T1000 (cell line): ENCODE results near the gene PRXL2C.

Experiments used
- DNase-seq: peaks from one replicate; lab custom pipeline; 2025; ENCODE audit warnings: mixed read lengths; lab: John Stamatoyannopoulos, UW

The PRXL2C gene

DNA sequence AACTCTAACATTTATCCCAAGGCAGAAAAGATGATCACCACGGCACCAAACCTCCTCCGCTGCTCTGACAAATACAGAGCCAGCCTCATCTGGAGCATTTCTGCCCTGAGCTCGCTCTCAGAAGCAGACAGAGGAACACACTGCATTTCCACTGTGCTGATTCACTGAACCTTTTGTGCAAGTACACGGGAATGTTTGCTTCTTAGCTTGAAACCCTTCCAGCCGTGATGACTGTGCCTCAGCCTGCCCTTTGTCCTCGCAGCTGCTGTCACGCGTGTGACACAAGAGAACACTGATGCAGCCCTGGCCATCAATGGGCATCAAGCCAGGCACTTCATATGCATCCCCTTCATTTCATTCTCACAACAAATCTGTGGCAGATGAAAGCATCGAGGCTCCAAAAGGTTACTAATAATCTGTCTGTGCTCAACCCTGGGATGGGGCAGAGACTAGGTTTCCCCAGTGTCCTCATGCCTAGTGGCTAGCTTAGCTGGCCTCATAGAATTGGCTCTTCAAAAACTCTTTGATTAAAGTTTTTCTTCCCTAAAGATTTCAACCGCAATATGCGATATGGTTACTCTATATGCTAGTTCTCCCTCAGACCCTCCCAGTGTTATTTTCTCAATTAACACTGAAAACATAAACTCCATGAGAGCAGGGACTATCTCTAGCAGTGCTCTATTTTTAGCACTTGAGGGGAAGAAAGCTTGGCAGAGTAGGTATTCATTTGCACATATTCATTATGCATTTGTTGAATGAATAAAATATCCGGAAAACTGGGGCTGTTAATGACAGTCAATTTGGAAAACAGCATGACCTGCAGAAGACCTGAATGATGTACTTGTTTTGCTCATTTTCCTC, 42.8 kb downstream of the PRXL2C start:
- peak; percentile 13 for DNase-seq

DNA sequence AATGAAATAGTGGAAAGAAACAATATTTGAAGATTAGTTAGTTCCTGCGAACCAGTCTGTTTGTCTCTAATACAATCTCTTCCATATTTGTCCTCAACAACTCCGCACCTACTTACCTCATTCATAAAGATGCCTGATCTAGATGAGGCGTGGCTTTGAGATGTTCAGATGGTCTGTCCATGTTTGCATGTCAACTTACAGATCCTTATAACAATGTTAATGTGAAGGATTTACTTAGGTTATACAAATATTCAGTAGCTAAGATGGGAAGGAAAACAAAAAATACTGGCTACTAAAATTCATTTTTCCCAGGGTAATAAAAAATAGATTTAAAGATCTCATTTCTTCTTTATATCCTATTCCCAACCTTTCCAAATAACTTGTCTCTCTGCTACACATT, 43.8 kb downstream of the PRXL2C start:
- no peak for DNase-seq

DNA sequence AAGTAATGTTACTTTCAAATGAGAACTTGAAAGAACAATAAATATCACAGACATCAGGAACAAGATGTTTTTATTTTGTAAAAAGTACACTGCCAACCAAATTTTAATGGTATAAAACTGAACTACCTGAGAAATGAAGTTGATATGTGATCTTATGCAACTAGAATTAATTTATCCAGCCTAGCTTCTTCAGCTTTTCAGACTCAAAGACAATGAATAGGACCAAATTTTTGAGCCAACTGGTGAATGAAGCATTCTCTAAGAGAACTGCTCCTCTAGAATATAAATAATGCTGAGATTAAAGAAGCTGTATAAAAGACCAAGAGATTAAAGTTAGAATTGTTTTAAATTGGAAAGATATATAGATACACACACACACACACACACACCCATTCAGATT, 45.4 kb downstream of the PRXL2C start:
- DNase-seq, result no peak

DNA sequence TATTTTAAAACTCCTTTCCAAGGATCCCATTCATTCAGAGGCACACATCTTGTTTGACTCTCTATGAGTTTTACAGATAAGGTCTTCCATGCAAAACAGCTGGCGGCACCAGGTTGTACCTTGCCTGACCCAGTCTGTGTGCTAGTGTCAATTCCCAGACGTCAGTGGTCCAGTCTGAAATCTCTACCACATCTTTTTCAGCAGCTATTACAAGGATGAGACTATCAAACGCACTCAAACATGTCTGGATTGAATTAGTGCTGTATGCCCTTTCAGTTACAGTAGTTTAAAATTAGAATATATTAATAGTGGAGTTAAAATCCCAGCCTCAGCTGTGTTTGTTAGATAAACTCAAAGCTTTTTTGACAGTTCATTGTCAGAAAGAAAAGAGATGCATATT, 47.1 kb downstream of the PRXL2C start:
- DNase-seq, result no peak

DNA sequence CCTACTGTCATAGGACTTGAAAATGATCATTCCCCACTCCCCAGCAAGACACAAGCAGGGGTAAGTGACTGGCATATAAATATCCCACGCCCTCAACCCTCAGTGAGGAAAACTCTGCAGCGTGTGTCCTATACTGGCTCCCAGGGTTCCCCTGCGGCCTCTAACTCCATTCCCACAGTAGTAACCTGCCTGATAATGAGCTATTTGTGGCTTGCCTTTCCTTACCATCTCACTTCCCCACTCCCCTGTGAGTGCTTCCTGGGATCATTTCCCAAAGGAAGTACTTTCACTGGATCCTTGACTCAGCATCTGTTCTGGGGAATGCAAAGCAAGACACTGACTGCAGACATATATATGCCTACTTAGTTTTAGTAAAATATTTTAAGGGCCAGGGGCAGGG, 49.8 kb downstream of the PRXL2C start:
- no peak for DNase-seq

DNA sequence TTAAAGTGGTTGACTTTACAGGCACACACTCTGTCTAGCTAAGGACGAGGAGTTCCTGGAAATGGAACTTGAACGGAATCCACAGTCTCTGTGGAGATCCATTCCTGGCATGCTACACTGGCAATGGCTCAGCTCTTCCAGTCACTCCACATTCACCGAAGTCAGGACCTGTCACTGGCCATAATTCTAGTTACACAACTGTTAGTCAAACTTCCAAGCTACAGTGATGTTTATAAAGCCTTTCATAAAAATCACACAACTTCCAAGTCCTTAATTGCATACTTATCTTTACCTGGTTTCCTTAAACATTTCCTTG, 51.2 kb downstream of the PRXL2C start:
- no peak for DNase-seq

DNA sequence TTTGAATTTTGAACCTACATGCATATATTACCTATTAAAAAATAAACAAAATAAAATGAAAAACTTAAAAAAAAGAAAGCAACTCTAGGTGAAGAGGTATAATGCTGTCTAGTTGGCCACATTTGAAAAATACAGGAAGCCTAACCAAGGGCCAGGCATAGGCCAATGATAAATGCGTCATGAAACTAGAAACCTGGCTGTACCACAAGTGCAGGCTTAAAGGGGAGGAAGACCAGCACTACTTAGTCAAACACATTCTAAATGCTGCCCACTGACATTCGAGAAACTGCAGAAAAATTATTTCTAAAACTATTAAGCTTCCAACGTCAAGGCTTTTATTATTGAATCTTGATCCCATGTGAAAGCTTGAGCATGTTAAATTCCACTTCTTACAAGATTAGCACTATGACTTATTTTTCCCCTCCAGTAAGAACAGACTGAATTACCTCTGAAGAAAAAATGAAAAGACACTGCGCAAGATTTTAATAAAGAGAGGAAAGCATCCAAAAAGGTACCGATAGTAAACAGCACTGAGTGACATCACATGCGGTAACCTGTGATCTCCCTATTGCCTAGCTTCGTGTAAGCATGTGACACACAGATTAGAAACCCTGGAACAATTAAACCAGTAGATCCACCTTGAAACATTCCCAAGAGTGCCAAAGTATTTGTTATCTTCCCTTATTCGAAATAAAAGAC, 51.7 kb downstream of the PRXL2C start:
- DNase-seq, result no peak

DNA sequence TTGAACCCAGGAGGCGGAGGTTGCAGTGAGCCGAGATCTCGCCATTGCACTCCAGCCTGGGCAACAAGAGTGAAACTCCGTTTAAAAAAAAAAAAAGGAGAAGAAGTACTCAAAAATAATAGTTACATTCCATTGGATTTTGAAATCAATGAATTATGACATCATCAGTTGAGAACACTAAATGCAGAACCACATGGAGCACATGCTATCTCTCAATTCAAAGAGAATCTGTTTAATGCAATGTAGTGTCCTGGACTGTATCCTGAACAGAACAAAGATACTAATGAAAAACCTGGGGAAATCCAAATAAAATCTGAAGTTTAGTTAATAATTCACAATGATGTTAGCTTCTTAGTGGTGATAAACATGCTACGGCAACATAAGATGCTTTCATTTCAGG, 55.8 kb downstream of the PRXL2C start:
- no peak for DNase-seq

DNA sequence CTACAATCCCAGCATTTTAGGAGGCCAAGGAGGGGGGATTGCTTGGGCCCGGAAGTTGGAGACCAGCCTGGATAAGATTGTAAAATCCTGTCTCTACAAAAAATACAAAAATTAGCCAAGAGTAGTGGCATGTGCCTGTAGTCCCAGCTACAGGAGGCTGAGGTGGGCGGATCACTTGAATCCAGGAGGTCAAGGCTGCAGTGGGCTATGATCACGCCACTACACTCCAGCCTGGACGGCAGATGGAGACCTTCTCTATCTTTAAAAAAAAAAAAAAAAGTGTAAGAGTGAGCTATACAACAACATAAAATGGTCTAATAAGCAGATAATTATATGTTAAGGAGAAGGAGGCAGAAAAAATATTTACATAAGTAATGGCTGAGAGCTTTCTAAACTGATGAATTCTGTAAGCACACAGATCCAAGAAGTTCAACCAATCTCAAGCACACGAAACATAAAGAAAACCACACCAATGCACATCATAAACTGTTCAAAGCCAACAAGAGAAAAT, 58.5 kb downstream of the PRXL2C start:
- no peak for DNase-seq
